ENCODE results near the gene GRIA1.

The GRIA1 gene

DNA sequence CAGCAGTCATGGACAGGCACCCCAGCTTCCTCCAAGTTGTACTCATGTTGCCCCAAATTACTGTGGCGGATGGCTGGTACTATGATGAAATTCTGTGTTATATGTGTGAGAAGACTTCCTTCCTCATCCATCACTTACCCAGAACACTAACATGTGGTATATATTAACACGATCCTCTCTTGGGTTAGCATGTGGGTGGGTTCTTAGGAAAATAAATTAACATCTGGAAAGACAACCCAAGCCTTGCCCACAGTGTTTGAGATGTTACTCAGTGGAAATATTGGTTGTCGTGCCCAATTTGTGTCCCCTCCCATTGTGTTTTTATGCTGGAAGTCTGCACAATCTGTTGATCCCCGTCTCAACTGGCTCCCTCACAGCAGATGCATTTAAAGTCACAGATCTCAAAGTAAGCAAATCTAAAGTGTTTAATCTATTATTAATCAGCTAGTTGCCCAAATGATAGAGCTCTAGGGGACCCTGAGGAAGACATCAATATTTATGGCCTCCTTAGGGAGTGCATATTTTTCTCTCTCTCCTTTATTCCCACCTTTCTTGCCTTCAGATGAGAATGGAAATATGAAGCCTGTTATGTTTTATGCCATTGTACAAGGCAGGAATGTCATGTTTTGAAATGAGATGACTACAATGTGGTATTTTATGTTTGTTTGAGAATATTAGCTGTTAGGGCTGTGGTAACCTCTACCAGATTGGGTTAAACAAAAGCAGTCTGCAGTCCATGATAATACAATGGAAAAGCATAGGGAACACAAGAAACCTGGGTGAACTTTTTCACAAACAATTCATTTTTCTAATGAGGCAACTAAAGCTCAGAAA is 93.9 kb downstream of the GRIA1 start:
- Histone ChIP-seq H2AFZ (ENCODE audit: insufficient read depth, low read length, poor library complexity) (no peak overlapping the region), H3K79me1 (ENCODE audit: low read length) (no peaks in the 10 kb centered on the region), H4K12ac (ENCODE audit: low read depth, low read length) (no peak overlapping the region), H3K23ac (ENCODE audit: low read length) (no peak overlapping the region), H3K9ac (ENCODE audit: low read length) (no peak overlapping the region), H4K91ac (ENCODE audit: low read depth, low read length) (no peak overlapping the region), H3K18ac (ENCODE audit: low read length) (no peak overlapping the region), H2BK5ac (ENCODE audit: low read depth, low read length, poor library complexity) (no peak overlapping the region), H3K4me2 (ENCODE audit: low read length) (no peak overlapping the region), H3K4me1 (ENCODE audit: control insufficient read depth in 1 of 2, insufficient read depth in 2 of 2, low read length in 2 of 2) (no peaks in the 10 kb centered on the region), H3K4ac (ENCODE audit: low read depth, low read length) (no peak overlapping the region), H3K27me3 (ENCODE audit: insufficient read depth, low read length) (no peaks in the 10 kb centered on the region), H2AK5ac (ENCODE audit: low read length) (no peak overlapping the region), H3K27ac (ENCODE audit: low read depth, low read length) (no peak overlapping the region), H3K14ac (ENCODE audit: low read length) (no peak overlapping the region), H2BK12ac (ENCODE audit: low read length) (no peak overlapping the region), H2BK120ac (ENCODE audit: insufficient read depth, low read length, poor library complexity) (no peak overlapping the region), H3K4me3 (ENCODE audit: low read depth, low read length) (no peak overlapping the region), H3K9me3 (ENCODE audit: insufficient read depth, low read depth, low read length) (no peaks in the 10 kb centered on the region), H4K8ac (ENCODE audit: low read depth, low read length) (no peak overlapping the region), H3K36me3 (ENCODE audit: control insufficient read depth in 1 of 2, insufficient read depth in 2 of 2, low read length in 2 of 2) (no peaks in the 10 kb centered on the region), H3K79me2 (ENCODE audit: control insufficient read depth, insufficient read depth, low read length, poor library complexity) (no peaks in the 10 kb centered on the region)
- DNase-seq, result no peak
- no CpG with 5 or more reads among the region's 4 CpGs for WGBS (ENCODE audit: extremely low coverage, insufficient coverage, insufficient read length)

DNA sequence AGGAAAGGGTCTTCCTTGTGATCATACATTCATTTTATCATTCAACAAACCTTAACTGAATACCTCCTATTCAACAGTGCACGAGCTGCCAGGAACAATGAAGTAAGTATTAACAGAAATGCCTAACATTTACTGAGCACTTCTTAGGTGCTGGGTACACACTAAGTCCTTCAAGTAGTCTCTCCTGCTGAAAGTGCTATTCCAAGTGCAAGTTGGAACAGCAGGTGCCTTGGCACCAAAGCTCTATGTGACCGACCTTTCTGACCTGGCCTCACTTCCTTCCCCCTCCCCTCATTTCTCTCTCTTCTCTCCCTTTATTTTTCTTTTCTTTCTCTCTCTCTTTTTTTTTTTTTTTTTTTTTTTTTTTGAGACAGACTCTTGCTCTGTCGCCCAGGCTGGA is 94.5 kb downstream of the GRIA1 start:
- no peak overlapping the region for H3K23ac ChIP-seq (ENCODE audit: low read length)
- H3K4me2 ChIP-seq (ENCODE audit: low read length), result no peak overlapping the region
- no peak overlapping the region for H4K12ac ChIP-seq (ENCODE audit: low read depth, low read length)
- H3K27me3 ChIP-seq (ENCODE audit: insufficient read depth, low read length), result no peaks in the 10 kb centered on the region
- no peak overlapping the region for H3K4ac ChIP-seq (ENCODE audit: low read depth, low read length)
- H3K27ac ChIP-seq (ENCODE audit: low read depth, low read length), result no peak overlapping the region
- no peaks in the 10 kb centered on the region for H3K79me2 ChIP-seq (ENCODE audit: control insufficient read depth, insufficient read depth, low read length, poor library complexity)
- H3K14ac ChIP-seq (ENCODE audit: low read length), result no peak overlapping the region
- H3K36me3 ChIP-seq (ENCODE audit: control insufficient read depth in 1 of 2, insufficient read depth in 2 of 2, low read length in 2 of 2), result no peaks in the 10 kb centered on the region
- H3K9me3 ChIP-seq (ENCODE audit: insufficient read depth, low read depth, low read length), result no peaks in the 10 kb centered on the region
- no peaks in the 10 kb centered on the region for H3K79me1 ChIP-seq (ENCODE audit: low read length)
- no peak overlapping the region for H4K91ac ChIP-seq (ENCODE audit: low read depth, low read length)
- no peak for DNase-seq
- no CpG with 5 or more reads among the region's 3 CpGs for WGBS (ENCODE audit: extremely low coverage, insufficient coverage, insufficient read length)
- H3K4me3 ChIP-seq (ENCODE audit: low read depth, low read length), result no peak overlapping the region
- H4K8ac ChIP-seq (ENCODE audit: low read depth, low read length), result no peak overlapping the region
- no peaks in the 10 kb centered on the region for H3K4me1 ChIP-seq (ENCODE audit: control insufficient read depth in 1 of 2, insufficient read depth in 2 of 2, low read length in 2 of 2)
- no peak overlapping the region for H2BK12ac ChIP-seq (ENCODE audit: low read length)
- H3K18ac ChIP-seq (ENCODE audit: low read length), result no peak overlapping the region
- H2BK5ac ChIP-seq (ENCODE audit: low read depth, low read length, poor library complexity), result no peak overlapping the region
- no peak overlapping the region for H2AFZ ChIP-seq (ENCODE audit: insufficient read depth, low read length, poor library complexity)
- H2AK5ac ChIP-seq (ENCODE audit: low read length), result no peak overlapping the region
- no peak overlapping the region for H2BK120ac ChIP-seq (ENCODE audit: insufficient read depth, low read length, poor library complexity)
- no peak overlapping the region for H3K9ac ChIP-seq (ENCODE audit: low read length)

DNA sequence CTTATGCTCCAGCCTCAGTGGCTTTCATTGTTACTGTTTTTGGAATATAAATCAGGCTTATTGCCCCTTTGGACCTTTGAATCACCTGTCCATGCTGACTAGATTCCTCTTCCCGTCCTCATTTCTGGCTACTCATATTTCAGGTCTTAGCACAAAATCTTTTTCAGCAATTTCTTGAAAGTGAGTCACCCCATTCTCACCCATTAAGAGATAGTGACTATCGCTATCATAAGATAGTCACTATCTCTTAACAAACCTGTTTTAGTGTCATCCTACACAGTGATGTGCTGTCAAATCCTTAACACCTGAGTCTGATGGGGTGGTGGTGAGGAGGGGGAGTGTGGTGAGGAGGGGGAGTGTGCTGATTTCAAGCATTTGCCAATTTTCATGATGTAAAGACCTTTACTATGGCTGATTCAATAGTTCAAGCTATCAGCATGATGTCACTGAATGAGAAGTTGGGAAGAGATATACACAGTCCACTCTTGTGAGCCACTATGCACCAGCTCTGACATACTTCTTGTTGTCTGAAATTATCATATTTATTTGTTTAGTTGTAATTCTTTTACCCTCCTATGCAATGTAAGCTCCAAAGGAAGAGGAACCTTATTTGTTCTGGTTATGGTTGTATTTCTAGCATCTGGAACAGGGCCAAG is 95.3 kb downstream of the GRIA1 start:
- Histone ChIP-seq H2BK5ac (ENCODE audit: low read depth, low read length, poor library complexity) (no peak overlapping the region), H3K27ac (ENCODE audit: low read depth, low read length) (no peak overlapping the region), H3K36me3 (ENCODE audit: control insufficient read depth in 1 of 2, insufficient read depth in 2 of 2, low read length in 2 of 2) (no peaks in the 10 kb centered on the region), H3K9me3 (ENCODE audit: insufficient read depth, low read depth, low read length) (no peaks in the 10 kb centered on the region), H2BK120ac (ENCODE audit: insufficient read depth, low read length, poor library complexity) (no peak overlapping the region), H3K79me2 (ENCODE audit: control insufficient read depth, insufficient read depth, low read length, poor library complexity) (no peaks in the 10 kb centered on the region), H3K18ac (ENCODE audit: low read length) (no peak overlapping the region), H3K14ac (ENCODE audit: low read length) (no peak overlapping the region), H3K4me1 (ENCODE audit: control insufficient read depth in 1 of 2, insufficient read depth in 2 of 2, low read length in 2 of 2) (no peaks in the 10 kb centered on the region), H4K91ac (ENCODE audit: low read depth, low read length) (no peak overlapping the region), H3K4me3 (ENCODE audit: low read depth, low read length) (no peak overlapping the region), H2AK5ac (ENCODE audit: low read length) (no peak overlapping the region), H2BK12ac (ENCODE audit: low read length) (no peak overlapping the region), H4K8ac (ENCODE audit: low read depth, low read length) (no peak overlapping the region), H2AFZ (ENCODE audit: insufficient read depth, low read length, poor library complexity) (no peak overlapping the region), H3K79me1 (ENCODE audit: low read length) (no peaks in the 10 kb centered on the region), H3K4ac (ENCODE audit: low read depth, low read length) (no peak overlapping the region), H3K23ac (ENCODE audit: low read length) (no peak overlapping the region), H3K9ac (ENCODE audit: low read length) (no peak overlapping the region), H4K12ac (ENCODE audit: low read depth, low read length) (no peak overlapping the region), H3K4me2 (ENCODE audit: low read length) (no peak overlapping the region), H3K27me3 (ENCODE audit: insufficient read depth, low read length) (no peaks in the 10 kb centered on the region)
- DNase-seq, result no peak
- no CpG with 5 or more reads among the region's 2 CpGs for WGBS (ENCODE audit: extremely low coverage, insufficient coverage, insufficient read length)

DNA sequence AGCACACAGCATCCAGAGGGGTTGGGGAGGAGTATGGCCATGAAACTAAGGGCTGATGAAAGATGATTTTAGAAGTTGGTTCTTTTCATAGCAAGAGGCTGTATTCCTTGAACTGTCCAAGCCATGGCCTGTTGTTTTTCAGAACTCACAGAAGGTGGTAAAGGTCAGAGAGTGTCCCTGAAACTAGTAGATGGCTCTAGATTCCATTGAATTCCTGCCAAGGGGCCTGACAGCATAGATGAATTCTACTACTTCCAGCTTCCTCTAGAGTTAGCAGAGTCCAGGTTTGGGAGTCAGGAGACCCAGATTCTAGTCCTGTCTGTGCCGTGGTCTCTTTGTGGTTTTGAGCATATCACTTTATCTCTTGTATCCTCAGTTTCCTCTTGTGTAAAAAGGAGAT is 101.6 kb downstream of the GRIA1 start:
- Histone ChIP-seq H3K4me2 (ENCODE audit: low read length) (no peak overlapping the region), H3K4ac (ENCODE audit: low read depth, low read length) (no peak overlapping the region), H2BK12ac (ENCODE audit: low read length) (no peak overlapping the region), H4K91ac (ENCODE audit: low read depth, low read length) (no peak overlapping the region), H3K14ac (ENCODE audit: low read length) (no peak overlapping the region), H2BK120ac (ENCODE audit: insufficient read depth, low read length, poor library complexity) (no peak overlapping the region), H3K4me3 (ENCODE audit: low read depth, low read length) (no peak overlapping the region), H3K79me2 (ENCODE audit: control insufficient read depth, insufficient read depth, low read length, poor library complexity) (no peaks in the 10 kb centered on the region), H4K8ac (ENCODE audit: low read depth, low read length) (no peak overlapping the region), H3K79me1 (ENCODE audit: low read length) (no peaks in the 10 kb centered on the region), H2BK5ac (ENCODE audit: low read depth, low read length, poor library complexity) (no peak overlapping the region), H3K18ac (ENCODE audit: low read length) (no peak overlapping the region), H2AK5ac (ENCODE audit: low read length) (no peak overlapping the region), H3K36me3 (ENCODE audit: control insufficient read depth in 1 of 2, insufficient read depth in 2 of 2, low read length in 2 of 2) (no peaks in the 10 kb centered on the region), H4K12ac (ENCODE audit: low read depth, low read length) (no peak overlapping the region), H3K4me1 (ENCODE audit: control insufficient read depth in 1 of 2, insufficient read depth in 2 of 2, low read length in 2 of 2) (no peaks in the 10 kb centered on the region), H2AFZ (ENCODE audit: insufficient read depth, low read length, poor library complexity) (no peak overlapping the region), H3K9me3 (ENCODE audit: insufficient read depth, low read depth, low read length) (no peaks in the 10 kb centered on the region), H3K27ac (ENCODE audit: low read depth, low read length) (no peak overlapping the region), H3K27me3 (ENCODE audit: insufficient read depth, low read length) (no peaks in the 10 kb centered on the region), H3K23ac (ENCODE audit: low read length) (no peak overlapping the region), H3K9ac (ENCODE audit: low read length) (no peak overlapping the region)
- no CpG with 5 or more reads among the region's 1 CpG for WGBS (ENCODE audit: extremely low coverage, insufficient coverage, insufficient read length)
- no peak for DNase-seq
